ENCODE data around the gene L1CAM. TPM values are rescaled to one million over a fixed set of nuclear protein-coding genes. Genes with fewer than 3 reads are reported as not detected.

L1CAM gene
- total RNA-seq, 6 experiments from 2014 or later: 0.33 to 0.64 (median 0.47) TPM; not detected in 2

DNA sequence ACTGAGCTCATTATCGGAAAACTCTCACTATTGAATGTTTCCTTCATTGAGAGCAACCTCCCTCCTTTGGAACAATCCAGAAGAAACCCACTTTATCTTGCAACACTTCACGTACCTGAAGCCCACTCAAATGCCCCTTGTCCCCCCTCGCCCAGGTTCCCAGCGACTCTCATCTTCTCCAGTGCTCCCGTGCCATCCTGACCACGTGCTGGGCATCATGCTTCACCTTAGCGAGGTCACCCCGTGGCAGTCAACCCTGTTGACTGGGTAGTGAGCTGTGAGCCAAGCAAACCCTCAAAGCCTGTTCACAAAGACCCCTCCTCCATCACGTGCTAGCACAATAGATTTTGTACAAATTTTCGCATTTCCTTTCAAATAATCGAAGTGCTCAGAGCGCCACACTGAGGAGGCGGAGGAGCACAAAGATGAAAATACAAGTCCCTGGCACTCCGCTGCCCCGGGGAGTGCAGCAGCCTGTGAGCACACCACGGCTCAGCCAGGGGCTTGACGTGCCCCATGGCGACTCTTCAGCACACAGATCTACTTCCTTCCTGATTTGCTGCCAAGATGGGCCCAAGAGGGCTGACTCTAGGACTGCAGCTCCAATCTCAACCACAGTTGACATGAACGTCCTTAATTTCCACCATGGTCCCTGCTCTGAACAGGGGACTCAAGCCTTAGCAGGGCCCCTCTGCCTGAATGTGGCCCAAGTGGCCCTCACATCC, 71.2 kb downstream of the L1CAM start:
- WGBS (ENCODE audit: insufficient coverage, low coverage, low lambda C conversion rate, missing lambda C conversion rate): 59% methylated on average over 10 of the region's 19 CpGs
- H3K36me3 ChIP-seq: no peaks in the 10 kb centered on the region
- H3K27me3 ChIP-seq: peaks cover 0 to 3% of the 10 kb centered on the region in 2 donors
- H3K4me1 ChIP-seq: no peaks in the 10 kb centered on the region
- ATAC-seq (no peak), DNase-seq (no peak)
- H3K4me3 ChIP-seq: no peak overlapping the region
- H3K27ac ChIP-seq: no peak overlapping the region
- TF ChIP-seq, protein P1, sequence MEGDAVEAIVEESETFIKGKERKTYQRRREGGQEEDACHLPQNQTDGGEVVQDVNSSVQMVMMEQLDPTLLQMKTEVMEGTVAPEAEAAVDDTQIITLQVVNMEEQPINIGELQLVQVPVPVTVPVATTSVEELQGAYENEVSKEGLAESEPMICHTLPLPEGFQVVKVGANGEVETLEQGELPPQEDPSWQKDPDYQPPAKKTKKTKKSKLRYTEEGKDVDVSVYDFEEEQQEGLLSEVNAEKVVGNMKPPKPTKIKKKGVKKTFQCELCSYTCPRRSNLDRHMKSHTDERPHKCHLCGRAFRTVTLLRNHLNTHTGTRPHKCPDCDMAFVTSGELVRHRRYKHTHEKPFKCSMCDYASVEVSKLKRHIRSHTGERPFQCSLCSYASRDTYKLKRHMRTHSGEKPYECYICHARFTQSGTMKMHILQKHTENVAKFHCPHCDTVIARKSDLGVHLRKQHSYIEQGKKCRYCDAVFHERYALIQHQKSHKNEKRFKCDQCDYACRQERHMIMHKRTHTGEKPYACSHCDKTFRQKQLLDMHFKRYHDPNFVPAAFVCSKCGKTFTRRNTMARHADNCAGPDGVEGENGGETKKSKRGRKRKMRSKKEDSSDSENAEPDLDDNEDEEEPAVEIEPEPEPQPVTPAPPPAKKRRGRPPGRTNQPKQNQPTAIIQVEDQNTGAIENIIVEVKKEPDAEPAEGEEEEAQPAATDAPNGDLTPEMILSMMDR (IDR thresholded peaks at IDR 0.05): no peak
- TF ChIP-seq POLR2A (IDR thresholded peaks at IDR 0.05): no peak
- intact Hi-C loops (cut with DNase I): no loop called here
- H3K9me3 ChIP-seq: no peaks in the 10 kb centered on the region

DNA sequence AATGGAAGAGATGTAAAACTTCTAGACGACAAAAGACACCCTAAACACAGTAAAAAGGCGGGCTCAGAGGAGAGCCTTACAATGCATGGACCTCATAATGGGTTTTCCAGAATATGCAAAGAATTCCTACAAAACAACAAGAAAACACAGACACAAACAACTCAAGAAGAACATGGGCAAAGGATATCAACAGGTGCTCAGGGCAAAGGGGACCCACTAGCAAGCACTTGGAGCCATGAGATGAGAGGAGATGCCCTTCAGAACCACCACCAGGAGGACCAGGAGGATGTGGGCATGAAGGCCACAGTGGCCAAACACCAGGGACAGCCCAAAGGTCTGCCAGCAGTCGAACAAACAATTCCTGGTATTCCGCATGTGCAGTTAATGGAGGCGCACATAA, 72.8 kb downstream of the L1CAM start:
- H3K27me3 ChIP-seq: no peaks in the 10 kb centered on the region
- no peak overlapping the region for H3K27ac ChIP-seq
- DNase-seq (no peak), ATAC-seq (no peak)
- no peaks in the 10 kb centered on the region for H3K4me1 ChIP-seq
- intact Hi-C loops (cut with DNase I): no loop called here
- TF ChIP-seq, protein P1 (IDR thresholded peaks at IDR 0.05): no peak
- TF ChIP-seq POLR2A (IDR thresholded peaks at IDR 0.05): no peak
- H3K36me3 ChIP-seq: no peaks in the 10 kb centered on the region
- 64% methylated on average over 3 of the region's 5 CpGs for WGBS (ENCODE audit: insufficient coverage, low coverage, low lambda C conversion rate, missing lambda C conversion rate)
- no peak overlapping the region for H3K4me3 ChIP-seq
- H3K9me3 ChIP-seq: no peaks in the 10 kb centered on the region

DNA sequence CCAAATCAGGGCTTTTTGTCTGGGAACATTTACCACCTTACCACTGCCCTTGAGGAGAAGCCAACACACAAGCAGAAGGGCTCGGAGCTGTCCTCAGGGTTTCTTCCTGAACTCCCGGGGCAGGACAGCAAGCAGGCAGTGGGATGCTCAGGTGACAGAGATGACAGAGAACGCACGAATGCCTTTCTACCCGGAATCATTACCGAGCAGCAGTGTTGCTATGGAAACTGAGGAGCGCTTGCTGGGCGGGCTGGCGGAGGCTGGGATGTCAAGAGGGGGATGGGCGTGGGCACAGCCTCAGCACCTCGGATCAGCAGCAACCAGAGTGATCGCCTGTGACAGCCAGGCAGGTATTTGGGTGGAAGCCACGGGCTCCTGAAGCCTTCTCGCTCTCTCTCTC, 73.8 kb downstream of the L1CAM start:
- DNase-seq: no peak
- Histone ChIP-seq H3K9me3 (no peaks in the 10 kb centered on the region), H3K27ac (no peak overlapping the region), H3K36me3 (no peaks in the 10 kb centered on the region), H3K4me1 (no peaks in the 10 kb centered on the region), H3K27me3 (no peaks in the 10 kb centered on the region), H3K4me3 (no peak overlapping the region)
- TF ChIP-seq, protein P1 (IDR thresholded peaks at IDR 0.05): no peak
- TF ChIP-seq POLR2A (IDR thresholded peaks at IDR 0.05): no peak
- WGBS (ENCODE audit: insufficient coverage, low coverage, low lambda C conversion rate, missing lambda C conversion rate): 62% methylated on average over 13 of the region's 14 CpGs
- intact Hi-C loops (cut with DNase I): no loop called here
- ATAC-seq: no peak

Other genes with a start within 250 kb of the L1CAM start
- gene DUSP9, start 239.0 kb downstream of the L1CAM start, total RNA-seq: 1 to 10 TPM in 2 of 6 experiments, under 1 TPM in 4; 0.33 to 3.9 (median 0.69) TPM
- under 1 TPM in 1 of 6 experiments, not detected in 5; 0.86 TPM for gene PNCK, start 212.4 kb downstream of the L1CAM start, total RNA-seq
- gene SLC6A8, start 198.2 kb downstream of the L1CAM start, total RNA-seq: 1 to 10 TPM; 1.6 to 9.2 (median 2.9) TPM
- 100 to 1,000 TPM; 100 to 126 (median 107) TPM for gene BCAP31, start 161.8 kb downstream of the L1CAM start, total RNA-seq
- gene ABCD1, start 161.3 kb downstream of the L1CAM start, total RNA-seq: 10 to 100 TPM in 4 of 6 experiments, 1 to 10 TPM in 2; 8.0 to 20.8 (median 10.9) TPM
- gene PLXNB3, start 121.9 kb downstream of the L1CAM start, total RNA-seq: 1 to 10 TPM in 3 of 6 experiments, under 1 TPM in 3; 0.55 to 1.7 (median 0.94) TPM
- gene SRPK3, start 105.1 kb downstream of the L1CAM start, total RNA-seq: not detected
- gene IDH3G, start 91.8 kb downstream of the L1CAM start, total RNA-seq: 10 to 100 TPM; 19.4 to 70.1 (median 27.4) TPM
- 100 to 1,000 TPM; 150 to 221 (median 205) TPM for gene SSR4, start 91.5 kb downstream of the L1CAM start, total RNA-seq
- 1 to 10 TPM in 5 of 6 experiments, under 1 TPM in 1; 0.61 to 2.3 (median 1.5) TPM for gene PDZD4, start 55.6 kb downstream of the L1CAM start, total RNA-seq
- under 1 TPM in 1 of 6 experiments, not detected in 5; 0.31 TPM for gene AVPR2, start 18.5 kb upstream of the L1CAM start, total RNA-seq
- 10 to 100 TPM in 2 of 6 experiments, 1 to 10 TPM in 4; 5.5 to 11.9 (median 8.7) TPM for gene ARHGAP4, start 40.1 kb upstream of the L1CAM start, total RNA-seq
- 10 to 100 TPM; 36.1 to 56.2 (median 39.7) TPM for gene NAA10, start 48.9 kb upstream of the L1CAM start, total RNA-seq
- gene RENBP, start 58.5 kb upstream of the L1CAM start, total RNA-seq: 1 to 10 TPM; 2.2 to 9.1 (median 5.2) TPM
- 10 to 100 TPM; 15.2 to 32.5 (median 19.7) TPM for gene HCFC1, start 85.6 kb upstream of the L1CAM start, total RNA-seq
- gene TMEM187, start 86.6 kb upstream of the L1CAM start, total RNA-seq: 10 to 100 TPM in 1 of 6 experiments, 1 to 10 TPM in 5; 3.8 to 10.3 (median 5.9) TPM
- 10 to 100 TPM; 27.4 to 77.7 (median 41.4) TPM for gene IRAK1, start 133.7 kb upstream of the L1CAM start, total RNA-seq
- gene MECP2, start 211.5 kb upstream of the L1CAM start, total RNA-seq: 10 to 100 TPM; 14.1 to 18.4 (median 16.0) TPM